HepG2 (cell line): ENCODE data around the gene VAMP2. TPM values are rescaled to one million over a fixed set of nuclear protein-coding genes. Genes with fewer than 3 reads are reported as not detected.

Experiments
- AFF4 ChIP-seq: sonication (generic); formaldehyde crosslinking; IDR thresholded peaks from 2 replicates; pipeline ENCODE4 v1.4.0; 2020; ENCODE audit warnings: missing genetic modification reagents
- ARID2 ChIP-seq: sonication (generic); formaldehyde crosslinking; IDR thresholded peaks from 2 replicates; pipeline ENCODE4 v1.8.1; 2022; ENCODE audit warnings: mild to moderate bottlenecking, missing genetic modification reagents, borderline replicate concordance
- ARID5B ChIP-seq: IDR thresholded peaks from 2 replicates; pipeline ENCODE4 v1.4.0; 2020; ENCODE audit warnings: mild to moderate bottlenecking, missing genetic modification reagents
- CBX5 ChIP-seq: sonication (generic); formaldehyde crosslinking; IDR thresholded peaks from 2 replicates; pipeline ENCODE4 v1.4.0; 2020; ENCODE audit warnings: missing genetic modification reagents, borderline replicate concordance
- JARID2 ChIP-seq: sonication (generic); formaldehyde crosslinking; IDR thresholded peaks from 2 replicates; pipeline ENCODE4 v1.8.1; 2023; ENCODE audit warnings: missing genetic modification reagents, inconsistent platforms; ENCODE audit not compliant: insufficient replicate concordance
- MTF1 ChIP-seq: sonication (generic); formaldehyde crosslinking; IDR thresholded peaks from 2 replicates; pipeline ENCODE4 v1.5.0; 2020; ENCODE audit warnings: missing genetic modification reagents
- SP140L ChIP-seq: sonication (generic); formaldehyde crosslinking; IDR thresholded peaks from 2 replicates; pipeline ENCODE4 v1.4.0; 2020; ENCODE audit warnings: missing genetic modification reagents, borderline replicate concordance
- ZNF205 ChIP-seq: IDR thresholded peaks from 2 replicates; pipeline ENCODE4 v1.6.1; 2018; ENCODE audit warnings: missing biosample characterization, missing genetic modification reagents
- ZNF224 ChIP-seq: sonication (generic); formaldehyde crosslinking; IDR thresholded peaks from 2 replicates; pipeline ENCODE4 v1.5.0; 2020; ENCODE audit warnings: mild to moderate bottlenecking, missing genetic modification reagents
- ZNF274 ChIP-seq: sonication (generic); formaldehyde crosslinking; IDR thresholded peaks from 2 replicates; pipeline ENCODE4 v1.5.1; 2020; ENCODE audit warnings: mild to moderate bottlenecking, missing genetic modification reagents
- ZNF619 ChIP-seq: sonication (generic); formaldehyde crosslinking; IDR thresholded peaks from 2 replicates; pipeline ENCODE4 v1.4.0; 2020; ENCODE audit warnings: mild to moderate bottlenecking, missing genetic modification reagents
- ZSCAN22 ChIP-seq: sonication (generic); formaldehyde crosslinking; IDR thresholded peaks from 2 replicates; pipeline ENCODE4 v1.4.0; 2020; ENCODE audit warnings: mild to moderate bottlenecking, missing genetic modification reagents
- polyA plus RNA-seq, 8 experiments: library from polyadenylated mRNA; depleted of rRNA in 3 of 8; stranded (reverse) in 7 of 8; unstranded in 1 of 8; fragments of >200 nt; fragmentation: Illumina TruSeq in 4 of 8; extraction: Trizol in 4 of 8; gene quantifications; 2 replicates each; pipeline versions ENCODE4 v1.2.1 to v1.2.3, GENCODE V29; 2011 to 2016; ENCODE audit warnings: low read depth in 4 of 8, missing spikeins in 1 of 8, mixed read lengths in 1 of 8; ENCODE audit not compliant: insufficient read depth in 1 of 8
- total RNA-seq, 5 experiments: library from RNA; depleted of rRNA; stranded (reverse); fragments of >200 nt; fragmentation: Illumina TruSeq; extraction: Trizol; gene quantifications; 2 replicates each; pipeline ENCODE4 v1.2.3, GENCODE V29; 2016; ENCODE audit warnings: low read depth in 1 of 5
- TF ChIP-seq, protein P1 (sequence below): sonication (generic); formaldehyde crosslinking; IDR thresholded peaks from 2 replicates; pipeline ENCODE4 v1.5.0; 2020; ENCODE audit warnings: mild to moderate bottlenecking, missing genetic modification reagents
- TF ChIP-seq, protein P2 (sequence below): sonication (generic); formaldehyde crosslinking; conservative IDR thresholded peaks from 2 replicates; pipeline ENCODE4 v1.4.0; 2020; ENCODE audit warnings: missing genetic modification reagents
- TF ChIP-seq, protein P3 (sequence below): sonication (generic); formaldehyde crosslinking; IDR thresholded peaks from 2 replicates; pipeline ENCODE4 v1.8.1; 2023; ENCODE audit warnings: mild to moderate bottlenecking, moderate library complexity, missing genetic modification reagents

VAMP2 gene
- total and polyA plus RNA-seq, 2 of the 13 experiments (the other 11 are each of a cell fraction or from before 2014, with no cell fraction given) = 3.9 to 17.2 TPM

GRCh38 chr17:8156246-8156992 lies 6.3 kb downstream of the VAMP2 start (continued):
- TF ChIP-seq, protein P1, sequence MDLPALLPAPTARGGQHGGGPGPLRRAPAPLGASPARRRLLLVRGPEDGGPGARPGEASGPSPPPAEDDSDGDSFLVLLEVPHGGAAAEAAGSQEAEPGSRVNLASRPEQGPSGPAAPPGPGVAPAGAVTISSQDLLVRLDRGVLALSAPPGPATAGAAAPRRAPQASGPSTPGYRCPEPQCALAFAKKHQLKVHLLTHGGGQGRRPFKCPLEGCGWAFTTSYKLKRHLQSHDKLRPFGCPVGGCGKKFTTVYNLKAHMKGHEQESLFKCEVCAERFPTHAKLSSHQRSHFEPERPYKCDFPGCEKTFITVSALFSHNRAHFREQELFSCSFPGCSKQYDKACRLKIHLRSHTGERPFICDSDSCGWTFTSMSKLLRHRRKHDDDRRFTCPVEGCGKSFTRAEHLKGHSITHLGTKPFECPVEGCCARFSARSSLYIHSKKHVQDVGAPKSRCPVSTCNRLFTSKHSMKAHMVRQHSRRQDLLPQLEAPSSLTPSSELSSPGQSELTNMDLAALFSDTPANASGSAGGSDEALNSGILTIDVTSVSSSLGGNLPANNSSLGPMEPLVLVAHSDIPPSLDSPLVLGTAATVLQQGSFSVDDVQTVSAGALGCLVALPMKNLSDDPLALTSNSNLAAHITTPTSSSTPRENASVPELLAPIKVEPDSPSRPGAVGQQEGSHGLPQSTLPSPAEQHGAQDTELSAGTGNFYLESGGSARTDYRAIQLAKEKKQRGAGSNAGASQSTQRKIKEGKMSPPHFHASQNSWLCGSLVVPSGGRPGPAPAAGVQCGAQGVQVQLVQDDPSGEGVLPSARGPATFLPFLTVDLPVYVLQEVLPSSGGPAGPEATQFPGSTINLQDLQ (CRISPR knock-in tag) = no peak
- TF ChIP-seq, protein P2, sequence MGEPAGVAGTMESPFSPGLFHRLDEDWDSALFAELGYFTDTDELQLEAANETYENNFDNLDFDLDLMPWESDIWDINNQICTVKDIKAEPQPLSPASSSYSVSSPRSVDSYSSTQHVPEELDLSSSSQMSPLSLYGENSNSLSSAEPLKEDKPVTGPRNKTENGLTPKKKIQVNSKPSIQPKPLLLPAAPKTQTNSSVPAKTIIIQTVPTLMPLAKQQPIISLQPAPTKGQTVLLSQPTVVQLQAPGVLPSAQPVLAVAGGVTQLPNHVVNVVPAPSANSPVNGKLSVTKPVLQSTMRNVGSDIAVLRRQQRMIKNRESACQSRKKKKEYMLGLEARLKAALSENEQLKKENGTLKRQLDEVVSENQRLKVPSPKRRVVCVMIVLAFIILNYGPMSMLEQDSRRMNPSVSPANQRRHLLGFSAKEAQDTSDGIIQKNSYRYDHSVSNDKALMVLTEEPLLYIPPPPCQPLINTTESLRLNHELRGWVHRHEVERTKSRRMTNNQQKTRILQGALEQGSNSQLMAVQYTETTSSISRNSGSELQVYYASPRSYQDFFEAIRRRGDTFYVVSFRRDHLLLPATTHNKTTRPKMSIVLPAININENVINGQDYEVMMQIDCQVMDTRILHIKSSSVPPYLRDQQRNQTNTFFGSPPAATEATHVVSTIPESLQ = no peak
- TF ChIP-seq JARID2 (CRISPR knock-in tag) (no peak), ARID2 (CRISPR knock-in tag) (no peak), ZNF205 (CRISPR knock-in tag) (no peak), AFF4 (CRISPR knock-in tag) (no peak), SP140L (CRISPR knock-in tag) (no peak), ZSCAN22 (CRISPR knock-in tag) (no peak), ZNF274 (CRISPR knock-in tag) (no peak), ZNF619 (CRISPR knock-in tag) (no peak), ZNF224 (CRISPR knock-in tag) (0 out of 2 replicates have a peak, but pooled peaks have one; percentile 41), CBX5 (CRISPR knock-in tag) (no peak), MTF1 (CRISPR knock-in tag) (no peak), ARID5B (peak; percentile 22; the same call in 1 of the 2 replicates)
- TF ChIP-seq, protein P3, sequence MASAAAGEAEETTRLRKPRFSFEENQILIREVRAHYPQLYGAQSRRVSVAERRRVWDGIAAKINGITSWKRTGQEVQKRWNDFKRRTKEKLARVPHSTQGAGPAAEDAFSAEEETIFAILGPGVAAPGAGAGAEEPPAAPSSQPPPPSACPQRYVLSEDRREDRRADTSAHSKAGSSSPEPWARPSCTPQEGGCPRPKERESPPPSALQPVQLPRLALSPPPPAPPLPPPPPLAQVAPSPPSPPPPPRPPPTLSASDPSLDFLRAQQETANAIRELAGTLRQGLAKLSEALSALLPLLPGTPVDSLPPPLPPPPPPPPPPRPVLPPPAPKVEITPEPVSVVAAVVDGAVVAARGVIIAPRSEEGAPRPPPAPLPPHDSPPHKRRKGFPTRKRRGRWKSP (CRISPR knock-in tag) = peak; percentile 46
